ENCODE data around the gene C5orf46. TPM values are rescaled to one million over a fixed set of nuclear protein-coding genes. Genes with fewer than 3 reads are reported as not detected.

C5orf46 gene
- polyA plus RNA-seq, 3 donors, result not detected

DNA sequence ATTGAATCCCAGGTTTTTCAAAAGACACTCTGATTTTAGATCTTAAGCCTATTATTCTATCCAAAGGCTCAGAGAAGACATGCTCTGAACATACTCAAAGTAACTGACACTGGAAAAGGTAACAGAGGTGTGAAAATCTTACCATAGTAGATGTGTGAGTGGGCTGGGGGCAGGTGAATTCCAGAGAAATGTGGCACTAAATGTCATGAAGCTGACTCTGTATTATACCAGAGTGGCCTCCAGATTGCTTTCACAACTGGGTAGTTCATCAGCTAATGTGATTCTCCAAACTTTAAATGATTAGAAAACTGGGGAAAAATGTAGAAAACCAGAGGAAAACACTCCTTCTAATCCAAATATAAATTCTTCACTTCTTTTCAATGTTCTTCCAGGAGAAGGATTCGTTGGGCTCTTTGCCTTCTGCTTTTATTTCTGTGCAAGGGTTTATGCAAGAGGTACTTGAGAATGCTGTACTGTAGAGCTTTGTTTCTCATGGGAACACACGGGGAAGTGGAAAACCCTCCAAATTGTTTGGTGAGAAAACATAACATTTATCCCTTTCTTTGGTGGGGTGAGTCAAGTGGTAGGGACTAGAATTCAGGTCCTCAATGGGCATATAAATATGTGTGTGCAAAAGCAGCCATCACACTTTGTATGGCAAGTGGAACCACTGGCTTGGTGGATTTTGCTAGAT, 28.1 kb downstream of the C5orf46 start, which contains the start of gene SCGB3A2:
SCGB3A2 (plus strand) TSS at position 646 of the 694 bp plus-strand sequence. CDS start 93 bp downstream, outside the sequence.
- no peaks in the 10 kb centered on the region for H3K27me3 ChIP-seq (ENCODE audit: control insufficient read depth in 2 of 2, insufficient read depth in 2 of 2, low read length in 2 of 2)
- no CpG with 5 or more reads among the region's 2 CpGs for WGBS (ENCODE audit: insufficient coverage)
- H3K36me3 ChIP-seq (replicated peaks in 1 of 2; ENCODE audit: control insufficient read depth in 1 of 2, insufficient read depth in 2 of 2, low read length in 2 of 2), result no peaks in the 10 kb centered on the region
- Mint-ChIP-seq H3K27ac (peak within 1 kb of the TSS in 1 of 7 donors; percentile 33), H3K36me3 (peaks cover 0 to 2% of the 10 kb centered on the region in 2 donors), H3K4me3 (no peak within 1 kb of the TSS), H3K9me3 (peaks cover 0 to 3% (median 0%) of the 10 kb centered on the region in 7 donors), H3K27me3 (ENCODE audit: low read depth in 3 of 3) (peaks cover 0 to 2% (median 1%) of the 10 kb centered on the region in 3 donors), H3K4me1 (peaks cover 3% of the 10 kb centered on the region)
- no peaks in the 10 kb centered on the region for H4K20me1 ChIP-seq (ENCODE audit: insufficient read depth, low read length)
- no peak for DNase-seq
- no peak within 1 kb of the TSS for H3K9ac ChIP-seq (ENCODE audit: insufficient read depth, low read length, poor library complexity, severe bottlenecking)
- H3K27ac ChIP-seq (ENCODE audit: low read depth in 1 of 2, low read length in 2 of 2), result no peak within 1 kb of the TSS
- H3K4me1 ChIP-seq (ENCODE audit: control insufficient read depth in 1 of 2, insufficient read depth in 2 of 2, low read length in 2 of 2), result no peaks in the 10 kb centered on the region
- H3K4me2 ChIP-seq (replicated peaks; ENCODE audit: extremely low read depth, low read length, poor library complexity, severe bottlenecking), result no peak within 1 kb of the TSS
- intact Hi-C loops (cut with micrococcal nuclease), result no loop called here
- no peaks in the 10 kb centered on the region for H3K79me2 ChIP-seq (ENCODE audit: insufficient read depth, low read length)
- no peak for TF ChIP-seq CTCF (IDR thresholded peaks at IDR 0.05)
- no peaks in the 10 kb centered on the region for H3K9me3 ChIP-seq (replicated peaks in 1 of 2; ENCODE audit: control insufficient read depth in 1 of 2, insufficient read depth in 1 of 2, low read length in 2 of 2)
- no peak within 1 kb of the TSS for H3K4me3 ChIP-seq (replicated peaks in 1 of 3; ENCODE audit: low read depth in 2 of 3, low read length in 3 of 3)
- no peak within 1 kb of the TSS for H2AFZ ChIP-seq (ENCODE audit: insufficient read depth, low read depth, low read length, poor library complexity, severe bottlenecking)

DNA sequence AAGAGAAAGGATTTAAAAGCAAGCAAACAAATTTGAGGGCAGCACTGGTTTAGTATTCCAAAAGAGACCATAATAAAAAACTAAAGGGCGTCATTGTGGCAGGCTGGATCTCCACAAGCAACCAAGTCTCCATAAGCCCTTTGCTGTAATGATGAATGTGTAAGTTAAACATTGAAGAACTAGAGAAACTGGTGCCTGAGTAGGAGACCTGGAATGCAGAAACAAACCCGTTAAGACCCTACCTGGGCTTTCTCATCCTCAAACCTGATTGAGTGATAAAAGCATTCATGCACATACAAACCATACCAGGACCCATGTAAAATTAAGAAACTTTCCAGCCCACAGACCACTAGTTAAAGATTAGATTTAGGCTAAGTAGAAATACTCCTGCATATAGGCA, 29.7 kb downstream of the C5orf46 start:
- TF ChIP-seq CTCF (IDR thresholded peaks at IDR 0.05), result no peak
- H3K27me3 Mint-ChIP-seq (ENCODE audit: low read depth in 3 of 3), result peaks cover 0 to 1% (median 0%) of the 10 kb centered on the region in 3 donors
- peaks cover 0 to 2% of the 10 kb centered on the region in 2 donors for H3K36me3 Mint-ChIP-seq
- Histone ChIP-seq H3K27me3 (ENCODE audit: control insufficient read depth in 2 of 2, insufficient read depth in 2 of 2, low read length in 2 of 2) (no peaks in the 10 kb centered on the region), H3K9me3 (replicated peaks in 1 of 2; ENCODE audit: control insufficient read depth in 1 of 2, insufficient read depth in 1 of 2, low read length in 2 of 2) (no peaks in the 10 kb centered on the region), H3K9ac (ENCODE audit: insufficient read depth, low read length, poor library complexity, severe bottlenecking) (no peak overlapping the region), H4K20me1 (ENCODE audit: insufficient read depth, low read length) (no peaks in the 10 kb centered on the region), H3K4me3 (replicated peaks in 1 of 3; ENCODE audit: low read depth in 2 of 3, low read length in 3 of 3) (no peak overlapping the region), H2AFZ (ENCODE audit: insufficient read depth, low read depth, low read length, poor library complexity, severe bottlenecking) (no peak overlapping the region), H3K36me3 (replicated peaks in 1 of 2; ENCODE audit: control insufficient read depth in 1 of 2, insufficient read depth in 2 of 2, low read length in 2 of 2) (no peaks in the 10 kb centered on the region), H3K79me2 (ENCODE audit: insufficient read depth, low read length) (no peaks in the 10 kb centered on the region), H3K4me2 (replicated peaks; ENCODE audit: extremely low read depth, low read length, poor library complexity, severe bottlenecking) (no peak overlapping the region), H3K27ac (ENCODE audit: low read depth in 1 of 2, low read length in 2 of 2) (no peak overlapping the region), H3K4me1 (ENCODE audit: control insufficient read depth in 1 of 2, insufficient read depth in 2 of 2, low read length in 2 of 2) (no peaks in the 10 kb centered on the region)
- H3K9me3 Mint-ChIP-seq, result peaks cover 0 to 6% (median 2%) of the 10 kb centered on the region in 7 donors
- DNase-seq, result no peak
- no peak overlapping the region for H3K4me3 Mint-ChIP-seq
- peaks cover 3% of the 10 kb centered on the region for H3K4me1 Mint-ChIP-seq
- no peak overlapping the region for H3K27ac Mint-ChIP-seq
- no CpG with 5 or more reads among the region's 2 CpGs for WGBS (ENCODE audit: insufficient coverage)
- intact Hi-C loops (cut with micrococcal nuclease), result no loop called here
